ENCODE results near the gene NLRP6.

DNA sequence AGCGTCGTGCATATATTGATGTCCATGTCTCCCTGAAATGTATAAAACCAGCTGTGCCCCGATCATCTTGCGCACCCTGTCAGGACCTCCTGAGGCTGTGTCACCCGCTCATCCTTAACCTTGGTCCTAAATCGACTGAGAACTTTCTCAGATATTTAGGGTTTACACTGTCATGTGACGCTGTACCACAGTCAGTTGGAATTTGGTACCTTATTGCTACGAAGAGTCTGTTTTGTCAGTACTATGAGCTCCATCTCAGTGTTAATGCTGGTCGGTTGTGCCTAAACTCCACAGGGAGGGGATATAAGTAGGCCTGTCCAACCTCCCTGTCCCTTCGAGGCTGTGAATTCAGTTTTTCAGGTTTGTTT is 27.6 kb downstream of the NLRP6 start:
- TF ChIP-seq, protein P1, sequence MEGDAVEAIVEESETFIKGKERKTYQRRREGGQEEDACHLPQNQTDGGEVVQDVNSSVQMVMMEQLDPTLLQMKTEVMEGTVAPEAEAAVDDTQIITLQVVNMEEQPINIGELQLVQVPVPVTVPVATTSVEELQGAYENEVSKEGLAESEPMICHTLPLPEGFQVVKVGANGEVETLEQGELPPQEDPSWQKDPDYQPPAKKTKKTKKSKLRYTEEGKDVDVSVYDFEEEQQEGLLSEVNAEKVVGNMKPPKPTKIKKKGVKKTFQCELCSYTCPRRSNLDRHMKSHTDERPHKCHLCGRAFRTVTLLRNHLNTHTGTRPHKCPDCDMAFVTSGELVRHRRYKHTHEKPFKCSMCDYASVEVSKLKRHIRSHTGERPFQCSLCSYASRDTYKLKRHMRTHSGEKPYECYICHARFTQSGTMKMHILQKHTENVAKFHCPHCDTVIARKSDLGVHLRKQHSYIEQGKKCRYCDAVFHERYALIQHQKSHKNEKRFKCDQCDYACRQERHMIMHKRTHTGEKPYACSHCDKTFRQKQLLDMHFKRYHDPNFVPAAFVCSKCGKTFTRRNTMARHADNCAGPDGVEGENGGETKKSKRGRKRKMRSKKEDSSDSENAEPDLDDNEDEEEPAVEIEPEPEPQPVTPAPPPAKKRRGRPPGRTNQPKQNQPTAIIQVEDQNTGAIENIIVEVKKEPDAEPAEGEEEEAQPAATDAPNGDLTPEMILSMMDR (IDR thresholded peaks at IDR 0.05), result no peak
- TF ChIP-seq POLR2A (IDR thresholded peaks at IDR 0.05), result no peak
